RWPE2 (cell line): ENCODE data around the gene ADAMTS13.

Experiments
- ATAC-seq: fragments of 200-7000 bp; cut with Tn5 transposase; 3 replicates; pipeline ENCODE4 v1.9.1; 2021; ENCODE audit warnings: low read depth
- DNase-seq: peaks from one replicate; pipeline ENCODE4 v3.0.0-alpha.2; 2020; ENCODE audit warnings: low spot score
- H3K27ac ChIP-seq: fragments of 450-650 bp; 2 replicates; pipeline ENCODE4 v1.5.1; 2017; ENCODE audit warnings: mild to moderate bottlenecking; ENCODE audit not compliant: poor library complexity, severe bottlenecking
- H3K27me3 ChIP-seq: fragments of 250-450 bp; sonication (Bioruptor Pico); 2 replicates; pipeline ENCODE4 v1.5.1; 2021; ENCODE audit warnings: mild to moderate bottlenecking, moderate library complexity; ENCODE audit not compliant: insufficient read depth, poor library complexity, severe bottlenecking
- H3K36me3 ChIP-seq: fragments of 250-450 bp; sonication (Bioruptor Pico); 2 replicates; pipeline ENCODE4 v1.5.1; 2020; ENCODE audit warnings: low read depth, mild to moderate bottlenecking, moderate library complexity
- H3K4me1 ChIP-seq: fragments of 250-450 bp; sonication (Bioruptor Pico); 2 replicates; pipeline ENCODE4 v1.5.1; 2021; ENCODE audit warnings: mild to moderate bottlenecking, moderate library complexity; ENCODE audit not compliant: insufficient read depth, poor library complexity, severe bottlenecking
- H3K4me3 ChIP-seq: fragments of 250-450 bp; sonication (Bioruptor Pico); 2 replicates; pipeline ENCODE4 v1.5.1; 2021; ENCODE audit warnings: mild to moderate bottlenecking, moderate library complexity; ENCODE audit not compliant: severe bottlenecking
- H3K9me3 ChIP-seq: fragments of 250-450 bp; sonication (Bioruptor Pico); 2 replicates; pipeline ENCODE4 v1.5.1; 2021; ENCODE audit warnings: mild to moderate bottlenecking, moderate library complexity; ENCODE audit not compliant: severe bottlenecking
- CTCF ChIP-seq: fragments of 450-650 bp; IDR thresholded peaks from one replicate; pipeline ENCODE4 v1.5.1; 2017; ENCODE audit warnings: mild to moderate bottlenecking, moderate library complexity; ENCODE audit not compliant: poor library complexity, severe bottlenecking

The ADAMTS13 gene

GRCh38 chr9:133496861-133497842, 75.0 kb downstream of the ADAMTS13 start:
- DNase-seq, result no peak
- H3K4me1 ChIP-seq, result no peaks in the 10 kb centered on the region
- H3K27me3 ChIP-seq, result no peaks in the 10 kb centered on the region
- no peak for ATAC-seq
- no peak overlapping the region for H3K27ac ChIP-seq
- TF ChIP-seq CTCF, result no peak
- no peak overlapping the region for H3K4me3 ChIP-seq
- no peaks in the 10 kb centered on the region for H3K36me3 ChIP-seq
- H3K9me3 ChIP-seq, result peaks cover 4% of the 10 kb centered on the region

GRCh38 chr9:133499132-133499891, 77.1 kb downstream of the ADAMTS13 start:
- TF ChIP-seq CTCF, result no peak
- Histone ChIP-seq H3K4me3 (no peak overlapping the region), H3K36me3 (no peaks in the 10 kb centered on the region), H3K4me1 (no peaks in the 10 kb centered on the region), H3K9me3 (peaks cover 8% of the 10 kb centered on the region), H3K27ac (no peak overlapping the region), H3K27me3 (no peaks in the 10 kb centered on the region)
- DNase-seq, result no peak
- no peak for ATAC-seq

- no peaks in the 10 kb centered on the region for H3K4me1 ChIP-seq
- H3K9me3 ChIP-seq, result peaks cover 8% of the 10 kb centered on the region
- DNase-seq (no peak), ATAC-seq (no peak)
- TF ChIP-seq CTCF, result no peak
- H3K36me3 ChIP-seq, result no peaks in the 10 kb centered on the region
- no peak overlapping the region for H3K4me3 ChIP-seq
- H3K27me3 ChIP-seq, result no peaks in the 10 kb centered on the region
- no peak overlapping the region for H3K27ac ChIP-seq
Measured at GRCh38 chr9:133499892-133500270, 77.7 kb downstream of the ADAMTS13 start.

- Histone ChIP-seq H3K27me3 (no peaks in the 10 kb centered on the region), H3K9me3 (peaks cover 8% of the 10 kb centered on the region), H3K4me1 (no peaks in the 10 kb centered on the region), H3K27ac (no peak overlapping the region), H3K36me3 (no peaks in the 10 kb centered on the region), H3K4me3 (no peak overlapping the region)
- ATAC-seq (no peak), DNase-seq (no peak)
- no peak for TF ChIP-seq CTCF
Measured at GRCh38 chr9:133502112-133502511, 79.9 kb downstream of the ADAMTS13 start.
